Measurements from ENCODE around the gene PCF11.

GRCh38 chr11:83161610-83162199, 4.8 kb downstream of the PCF11 start:
- TF ChIP-seq, protein P1, sequence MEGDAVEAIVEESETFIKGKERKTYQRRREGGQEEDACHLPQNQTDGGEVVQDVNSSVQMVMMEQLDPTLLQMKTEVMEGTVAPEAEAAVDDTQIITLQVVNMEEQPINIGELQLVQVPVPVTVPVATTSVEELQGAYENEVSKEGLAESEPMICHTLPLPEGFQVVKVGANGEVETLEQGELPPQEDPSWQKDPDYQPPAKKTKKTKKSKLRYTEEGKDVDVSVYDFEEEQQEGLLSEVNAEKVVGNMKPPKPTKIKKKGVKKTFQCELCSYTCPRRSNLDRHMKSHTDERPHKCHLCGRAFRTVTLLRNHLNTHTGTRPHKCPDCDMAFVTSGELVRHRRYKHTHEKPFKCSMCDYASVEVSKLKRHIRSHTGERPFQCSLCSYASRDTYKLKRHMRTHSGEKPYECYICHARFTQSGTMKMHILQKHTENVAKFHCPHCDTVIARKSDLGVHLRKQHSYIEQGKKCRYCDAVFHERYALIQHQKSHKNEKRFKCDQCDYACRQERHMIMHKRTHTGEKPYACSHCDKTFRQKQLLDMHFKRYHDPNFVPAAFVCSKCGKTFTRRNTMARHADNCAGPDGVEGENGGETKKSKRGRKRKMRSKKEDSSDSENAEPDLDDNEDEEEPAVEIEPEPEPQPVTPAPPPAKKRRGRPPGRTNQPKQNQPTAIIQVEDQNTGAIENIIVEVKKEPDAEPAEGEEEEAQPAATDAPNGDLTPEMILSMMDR (IDR thresholded peaks at IDR 0.05): no peak
- no peak for TF ChIP-seq EP300 (IDR thresholded peaks at IDR 0.05)

Measured in sigmoid colon (tissue), 4 donors.